ENCODE measurements around the gene GNB1L. TPM values are rescaled to one million over a fixed set of nuclear protein-coding genes. Genes with fewer than 3 reads are reported as not detected.

The GNB1L gene
- total RNA-seq, 1 donor from 2014 or later: 7.0 TPM

GRCh38 chr22:19760058-19760950, 94.4 kb downstream of the GNB1L start, which contains the start of gene TBX1:
Gene TBX1 (plus strand): TSS chr22:19760778. CDS start chr22:19760844, 66 bp downstream.
- TF ChIP-seq CTCF (IDR thresholded peaks at IDR 0.05; ENCODE audit: insufficient read depth, low read length, poor library complexity, severe bottlenecking): no peak
- H3K4me3 ChIP-seq (ENCODE audit: low read depth, low read length): no peak within 1 kb of the TSS
- no peaks in the 10 kb centered on the region for H3K36me3 ChIP-seq (ENCODE audit: control insufficient read depth, insufficient read depth, low read length)
- DNase-seq (ENCODE audit: low read depth): no peak
- H3K27me3 ChIP-seq (ENCODE audit: control insufficient read depth, insufficient read depth, low read length): peaks cover 93% of the 10 kb centered on the region

- Histone ChIP-seq H3K4me3 (ENCODE audit: low read depth, low read length) (no peak overlapping the region), H3K36me3 (ENCODE audit: control insufficient read depth, insufficient read depth, low read length) (no peaks in the 10 kb centered on the region), H3K27me3 (ENCODE audit: control insufficient read depth, insufficient read depth, low read length) (peaks cover 93% of the 10 kb centered on the region)
- TF ChIP-seq CTCF (IDR thresholded peaks at IDR 0.05; ENCODE audit: insufficient read depth, low read length, poor library complexity, severe bottlenecking): no peak
- DNase-seq (ENCODE audit: low read depth): no peak
Observed at GRCh38 chr22:19759427-19760057, 95.1 kb downstream of the GNB1L start.

GRCh38 chr22:19758896-19759426, 95.7 kb downstream of the GNB1L start:
- Histone ChIP-seq H3K27me3 (ENCODE audit: control insufficient read depth, insufficient read depth, low read length) (peaks cover 93% of the 10 kb centered on the region), H3K36me3 (ENCODE audit: control insufficient read depth, insufficient read depth, low read length) (no peaks in the 10 kb centered on the region), H3K4me3 (ENCODE audit: low read depth, low read length) (no peak overlapping the region)
- DNase-seq (ENCODE audit: low read depth): no peak
- no peak for TF ChIP-seq CTCF (IDR thresholded peaks at IDR 0.05; ENCODE audit: insufficient read depth, low read length, poor library complexity, severe bottlenecking)

- Histone ChIP-seq H3K27me3 (ENCODE audit: control insufficient read depth, insufficient read depth, low read length) (peaks cover 93% of the 10 kb centered on the region), H3K4me3 (ENCODE audit: low read depth, low read length) (no peak overlapping the region)
Observed at GRCh38 chr22:19757985-19758895, 96.4 kb downstream of the GNB1L start.

More at GRCh38 chr22:19757985-19758895, 96.4 kb downstream of the GNB1L start:
- no peaks in the 10 kb centered on the region for H3K36me3 ChIP-seq (ENCODE audit: control insufficient read depth, insufficient read depth, low read length)
- no peak for TF ChIP-seq CTCF (IDR thresholded peaks at IDR 0.05; ENCODE audit: insufficient read depth, low read length, poor library complexity, severe bottlenecking)
- DNase-seq (ENCODE audit: low read depth): no peak
